GM23338 (cell line): ENCODE measurements around the gene ZNF446.

Experiments
- CTCF ChIP-seq, 2 experiments: fragments of 200-600 bp in 1 of 2; sonication (generic) in 1 of 2; conservative IDR thresholded peaks; 2 replicates each; pipeline versions ENCODE4 v1.5.1 to v1.6.1; 2016 to 2017; ENCODE audit warnings: antibody characterized with exemption in 2 of 2, low read depth in 2 of 2, mild to moderate bottlenecking in 2 of 2, moderate library complexity in 1 of 2
- EZH2 ChIP-seq: fragments of 200-600 bp; sonication (generic); IDR thresholded peaks from one replicate; pipeline ENCODE4 v1.8.0; 2017; ENCODE audit warnings: antibody characterized with exemption, mild to moderate bottlenecking, low read depth; ENCODE audit not compliant: unreplicated experiment
- EZH2phosphoT487 ChIP-seq: fragments of 200-600 bp; sonication (generic); IDR thresholded peaks from one replicate; pipeline ENCODE4 v1.8.1; 2018; ENCODE audit warnings: antibody characterized with exemption; ENCODE audit not compliant: unreplicated experiment
- NANOG ChIP-seq: IDR thresholded peaks from 2 replicates; pipeline ENCODE4 v1.6.1; 2016; ENCODE audit warnings: antibody characterized with exemption, borderline replicate concordance
- POLR2AphosphoS5 ChIP-seq: IDR thresholded peaks from 2 replicates; pipeline ENCODE4 v1.6.1; 2016; ENCODE audit warnings: antibody characterized with exemption, low read depth
- REST ChIP-seq: IDR thresholded peaks from one replicate; pipeline ENCODE4 v1.6.1; 2018; ENCODE audit warnings: antibody characterized with exemption; ENCODE audit not compliant: unreplicated experiment

GRCh38 chr19:58516246-58516836 lies 40.2 kb downstream of the ZNF446 start:
- TF ChIP-seq CTCF (conservative IDR thresholded peaks at IDR 0.05; ENCODE audit: low read depth in 2 of 2) (no peak), REST (no peak), NANOG (no peak), EZH2phosphoT487 (no peak), EZH2 (no peak), POLR2AphosphoS5 (no peak)
